ENCODE results near the gene POU4F2.
"Not testable (repeated sequence)": the region's sequence is repeated elsewhere in the genome, so short reads cannot be mapped to it uniquely, and the experiment has no call there.

The POU4F2 gene

GRCh38 chr4:146645921-146646320 is 7.2 kb downstream of the POU4F2 start:
- Mint-ChIP-seq H3K9me3 (peaks cover 4% of the 10 kb centered on the region), H3K27me3 (peaks cover 29% of the 10 kb centered on the region), H3K4me1 (no peaks in the 10 kb centered on the region), H3K27ac (no peak overlapping the region), H3K36me3 (no peaks in the 10 kb centered on the region), H3K4me3 (no peak overlapping the region)
- DNase-seq (ENCODE audit: low spot score in 2 of 2) (no peak), ATAC-seq (ENCODE audit: low read depth) (no peak)

- no peak for ATAC-seq (ENCODE audit: low read depth)
- Mint-ChIP-seq H3K36me3 (no peaks in the 10 kb centered on the region), H3K27me3 (peaks cover 25% of the 10 kb centered on the region), H3K4me3 (no peak overlapping the region), H3K9me3 (peaks cover 4% of the 10 kb centered on the region), H3K27ac (no peak overlapping the region), H3K4me1 (no peaks in the 10 kb centered on the region)
- DNase-seq (ENCODE audit: low spot score in 2 of 2), result no peak
Measured at GRCh38 chr4:146646593-146647325, 8.1 kb downstream of the POU4F2 start.

- H3K4me3 Mint-ChIP-seq, result no peak overlapping the region
- H3K4me1 Mint-ChIP-seq, result no peaks in the 10 kb centered on the region
- H3K36me3 Mint-ChIP-seq, result no peaks in the 10 kb centered on the region
- ATAC-seq (ENCODE audit: low read depth), result no peak
- no peak for DNase-seq (ENCODE audit: low spot score in 2 of 2)
- H3K27me3 Mint-ChIP-seq, result peaks cover 29% of the 10 kb centered on the region
- H3K9me3 Mint-ChIP-seq, result peaks cover 4% of the 10 kb centered on the region
- no peak overlapping the region for H3K27ac Mint-ChIP-seq
Measured at GRCh38 chr4:146647615-146648460, 9.1 kb downstream of the POU4F2 start.

GRCh38 chr4:146648461-146648783 is 9.7 kb downstream of the POU4F2 start:
- ATAC-seq (ENCODE audit: low read depth), result no peak
- Mint-ChIP-seq H3K4me3 (no peak overlapping the region), H3K27ac (no peak overlapping the region), H3K36me3 (no peaks in the 10 kb centered on the region), H3K9me3 (peaks cover under 1% of the 10 kb centered on the region), H3K4me1 (no peaks in the 10 kb centered on the region), H3K27me3 (peaks cover 27% of the 10 kb centered on the region)
- DNase-seq (ENCODE audit: low spot score in 2 of 2), result no peak

GRCh38 chr4:146649232-146649631 is 10.5 kb downstream of the POU4F2 start:
- Mint-ChIP-seq H3K36me3 (no peaks in the 10 kb centered on the region), H3K4me3 (no peak overlapping the region), H3K27me3 (peaks cover 27% of the 10 kb centered on the region), H3K4me1 (no peaks in the 10 kb centered on the region), H3K9me3 (no peaks in the 10 kb centered on the region), H3K27ac (no peak overlapping the region)
- ATAC-seq (ENCODE audit: low read depth) (no peak), DNase-seq (ENCODE audit: low spot score in 2 of 2) (no peak)

GRCh38 chr4:146650034-146650433 is 11.3 kb downstream of the POU4F2 start:
- Mint-ChIP-seq H3K4me1 (peaks cover 4% of the 10 kb centered on the region), H3K9me3 (no peaks in the 10 kb centered on the region), H3K4me3 (no peak overlapping the region), H3K27ac (no peak overlapping the region), H3K27me3 (peaks cover 28% of the 10 kb centered on the region), H3K36me3 (no peaks in the 10 kb centered on the region)
- DNase-seq (ENCODE audit: low spot score in 2 of 2) (no peak), ATAC-seq (ENCODE audit: low read depth) (no peak)

GRCh38 chr4:146654687-146655520 is 16.2 kb downstream of the POU4F2 start:
- ATAC-seq (ENCODE audit: low read depth) (no peak), DNase-seq (ENCODE audit: low spot score in 2 of 2) (no peak)
- Mint-ChIP-seq H3K27me3 (peaks cover 22% of the 10 kb centered on the region), H3K36me3 (no peaks in the 10 kb centered on the region), H3K9me3 (no peaks in the 10 kb centered on the region), H3K4me3 (peak overlapping the region; percentile 64), H3K4me1 (peaks cover 7% of the 10 kb centered on the region), H3K27ac (no peak overlapping the region)

- peaks cover 7% of the 10 kb centered on the region for H3K4me1 Mint-ChIP-seq
Measured at GRCh38 chr4:146655521-146655856, 16.8 kb downstream of the POU4F2 start.

GRCh38 chr4:146661367-146661766 is 22.7 kb downstream of the POU4F2 start:
- no peaks in the 10 kb centered on the region for H3K36me3 Mint-ChIP-seq
- DNase-seq (ENCODE audit: low spot score in 2 of 2) (no peak), ATAC-seq (ENCODE audit: low read depth) (no peak)
- H3K27ac Mint-ChIP-seq, result no peak overlapping the region
- H3K27me3 Mint-ChIP-seq, result peaks cover 10% of the 10 kb centered on the region
- H3K4me3 Mint-ChIP-seq, result no peak overlapping the region
- no peaks in the 10 kb centered on the region for H3K9me3 Mint-ChIP-seq
- no peaks in the 10 kb centered on the region for H3K4me1 Mint-ChIP-seq

More at GRCh38 chr4:146655521-146655856, 16.8 kb downstream of the POU4F2 start:
- ATAC-seq (ENCODE audit: low read depth), result no peak
- Mint-ChIP-seq H3K27me3 (peaks cover 22% of the 10 kb centered on the region), H3K4me3 (peak overlapping the region; percentile 6), H3K27ac (no peak overlapping the region), H3K9me3 (no peaks in the 10 kb centered on the region), H3K36me3 (no peaks in the 10 kb centered on the region)
- DNase-seq (ENCODE audit: low spot score in 2 of 2), result no peak

- H3K4me3 Mint-ChIP-seq; H3K9me3 Mint-ChIP-seq; H3K4me1 Mint-ChIP-seq; DNase-seq (ENCODE audit: low spot score in 2 of 2); H3K27me3 Mint-ChIP-seq; H3K36me3 Mint-ChIP-seq; ATAC-seq (ENCODE audit: low read depth); H3K27ac Mint-ChIP-seq: not testable (repeated sequence)
Measured at GRCh38 chr4:146663968-146664311, 25.2 kb downstream of the POU4F2 start.

GRCh38 chr4:146674829-146675570 is 36.3 kb downstream of the POU4F2 start:
- Mint-ChIP-seq H3K9me3 (peaks cover 10% of the 10 kb centered on the region), H3K27me3 (peaks cover 5% of the 10 kb centered on the region), H3K4me3 (no peak overlapping the region), H3K27ac (no peak overlapping the region), H3K4me1 (no peaks in the 10 kb centered on the region), H3K36me3 (no peaks in the 10 kb centered on the region)
- ATAC-seq (ENCODE audit: low read depth) (no peak), DNase-seq (ENCODE audit: low spot score in 2 of 2) (no peak)

Data from memory B cell (primary cell).